ENCODE results near the gene GALNT6.

The GALNT6 gene

GRCh38 chr12:51333536-51333935, 57.7 kb downstream of the GALNT6 start:
- H3K27ac ChIP-seq: no peak overlapping the region
- no peak for TF ChIP-seq CTCF (IDR thresholded peaks at IDR 0.05)
- no peak for TF ChIP-seq ZFX (IDR thresholded peaks at IDR 0.05; ENCODE audit: borderline replicate concordance)

- H3K27ac ChIP-seq: no peak overlapping the region
- no peak for TF ChIP-seq ZFX (IDR thresholded peaks at IDR 0.05; ENCODE audit: borderline replicate concordance)
- TF ChIP-seq CTCF (IDR thresholded peaks at IDR 0.05): no peak
Observed at GRCh38 chr12:51330186-51330585, 61.0 kb downstream of the GALNT6 start.

- no peak overlapping the region for H3K27ac ChIP-seq
- TF ChIP-seq CTCF (IDR thresholded peaks at IDR 0.05) (no peak), ZFX (IDR thresholded peaks at IDR 0.05; ENCODE audit: borderline replicate concordance) (no peak)
Observed at GRCh38 chr12:51329742-51330141, 61.5 kb downstream of the GALNT6 start.

- no peak overlapping the region for H3K27ac ChIP-seq
- no peak for TF ChIP-seq ZFX (IDR thresholded peaks at IDR 0.05; ENCODE audit: borderline replicate concordance)
- no peak for TF ChIP-seq CTCF (IDR thresholded peaks at IDR 0.05)
Observed at GRCh38 chr12:51328587-51328986, 62.6 kb downstream of the GALNT6 start.

- no peak for TF ChIP-seq ZFX (IDR thresholded peaks at IDR 0.05; ENCODE audit: borderline replicate concordance)
- no peak for TF ChIP-seq CTCF (IDR thresholded peaks at IDR 0.05)
- H3K27ac ChIP-seq: no peak overlapping the region
Observed at GRCh38 chr12:51326698-51327439, 64.3 kb downstream of the GALNT6 start.

- H3K27ac ChIP-seq: no peak overlapping the region
- TF ChIP-seq CTCF (IDR thresholded peaks at IDR 0.05): no peak
- TF ChIP-seq ZFX (IDR thresholded peaks at IDR 0.05; ENCODE audit: borderline replicate concordance): no peak
Observed at GRCh38 chr12:51324953-51325352, 66.3 kb downstream of the GALNT6 start.

GRCh38 chr12:51323966-51324895, 67.0 kb downstream of the GALNT6 start, which contains the start of gene BIN2:
Gene BIN2, minus strand, starts transcription at chr12:51324174. Its CDS starts 72 bp downstream, at chr12:51324102.
- no peak within 1 kb of the TSS for H3K27ac ChIP-seq

More at GRCh38 chr12:51323966-51324895, 67.0 kb downstream of the GALNT6 start, which contains the start of gene BIN2:
- TF ChIP-seq ZFX (IDR thresholded peaks at IDR 0.05; ENCODE audit: borderline replicate concordance) (no peak), CTCF (IDR thresholded peaks at IDR 0.05) (no peak)
